Measurements from ENCODE around the gene MRPL50. TPM values are rescaled to one million over a fixed set of nuclear protein-coding genes. Genes with fewer than 3 reads are reported as not detected.

Gene MRPL50
- polyA plus RNA-seq, 1 donor, result 13.3 TPM

DNA sequence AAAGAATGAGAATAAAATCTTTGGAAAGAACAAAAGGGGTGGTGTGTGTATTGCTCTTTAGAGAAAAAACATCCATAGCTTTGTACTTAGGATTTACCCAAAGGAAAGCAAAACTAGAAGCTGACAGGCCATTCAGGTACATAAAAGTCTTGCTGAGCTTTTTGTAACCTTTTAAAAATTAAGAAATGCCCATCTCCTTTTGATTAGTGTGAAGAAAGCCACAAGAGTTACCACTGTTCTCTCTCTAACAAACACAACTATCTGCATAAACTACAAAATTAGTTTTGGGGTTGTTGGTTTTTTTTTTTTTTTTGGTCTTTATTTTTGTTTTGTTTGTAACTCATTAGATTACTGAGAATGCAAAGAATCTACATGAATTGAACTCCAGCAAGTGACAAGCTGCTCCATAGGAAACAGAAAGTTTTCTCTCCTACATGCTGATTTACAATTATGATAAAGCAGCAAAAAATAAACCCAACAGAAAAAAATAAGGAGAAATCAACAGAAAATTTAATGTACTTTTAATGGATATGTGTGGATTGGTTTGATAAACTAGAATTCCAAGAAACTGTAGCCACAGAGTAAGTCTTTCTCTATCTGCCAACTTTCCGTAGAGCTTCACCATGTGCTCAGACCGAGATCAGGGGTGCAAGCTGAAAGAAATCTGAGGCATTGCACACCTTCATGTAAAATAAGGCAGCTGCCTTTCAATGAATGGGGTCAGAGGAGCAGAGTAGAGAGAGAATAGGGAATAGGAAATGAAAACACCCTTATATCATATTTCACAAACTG, 25.9 kb downstream of the MRPL50 start:
- no peak for DNase-seq

DNA sequence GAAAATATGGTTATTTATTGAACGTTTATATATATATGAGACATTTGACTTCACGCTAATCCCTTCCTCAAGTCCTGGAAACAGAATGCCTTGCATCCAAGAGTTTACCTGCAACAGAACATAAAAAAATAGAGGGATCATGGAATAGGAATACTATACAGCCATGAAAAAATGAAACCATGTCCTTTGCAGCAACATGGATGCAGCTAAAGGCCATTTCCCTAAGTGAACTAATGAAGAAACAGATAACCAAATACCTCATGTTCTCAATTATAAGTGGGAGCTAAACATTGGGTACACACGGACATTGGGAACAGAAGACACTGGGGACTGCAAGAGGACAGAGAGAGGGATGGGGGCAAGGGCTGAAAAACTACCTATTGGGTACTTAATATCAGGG, 26.6 kb downstream of the MRPL50 start:
- no peak for DNase-seq

DNA sequence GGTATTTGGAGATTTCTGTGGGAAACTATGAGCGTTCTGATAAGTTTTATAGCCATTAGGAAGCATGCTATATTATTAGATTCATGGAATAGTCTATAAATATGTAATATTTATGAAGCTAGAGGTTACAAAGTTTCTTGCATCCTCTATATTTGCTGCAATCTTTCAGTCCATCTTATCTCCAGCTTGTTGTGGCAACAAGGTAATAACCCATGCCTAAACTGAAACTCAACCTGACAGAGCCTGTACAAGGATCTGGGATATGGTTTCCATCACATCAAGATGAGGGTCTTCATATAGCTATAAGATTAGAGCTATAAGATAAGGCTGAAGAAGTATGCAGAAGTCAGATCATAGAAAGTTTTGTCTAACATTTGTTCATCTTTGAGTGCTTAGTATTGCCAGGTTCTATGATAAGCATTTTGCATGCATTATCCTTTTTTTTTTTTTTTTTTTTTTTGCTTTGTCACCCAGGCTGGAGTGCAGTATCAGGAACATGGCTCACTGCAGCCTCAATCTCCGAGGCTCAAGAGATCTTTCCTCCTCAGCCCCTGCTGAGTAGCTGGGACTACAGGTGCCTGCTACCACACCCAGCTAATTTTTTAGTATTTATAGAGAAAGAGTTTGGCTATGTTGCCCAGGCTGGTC, 28.4 kb downstream of the MRPL50 start:
- no peak for DNase-seq

DNA sequence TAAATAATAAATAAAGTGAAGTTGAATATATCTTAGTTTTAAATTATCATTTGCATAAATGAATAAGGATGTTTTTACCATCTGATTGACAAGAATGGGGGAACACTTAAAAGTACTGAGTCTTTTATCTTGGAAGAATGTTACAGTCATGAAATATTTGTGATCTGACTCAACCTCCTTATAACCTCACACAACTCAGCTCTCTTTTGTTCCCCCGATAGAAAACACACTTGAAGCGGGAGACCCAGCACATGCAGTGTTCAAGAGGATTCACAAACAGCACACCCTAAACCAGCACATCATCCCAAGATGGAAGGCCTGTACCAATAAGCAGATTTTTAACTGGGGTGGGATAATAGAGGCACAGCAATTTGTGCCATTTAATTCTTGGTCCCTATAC, 29.1 kb downstream of the MRPL50 start:
- no peak for DNase-seq

DNA sequence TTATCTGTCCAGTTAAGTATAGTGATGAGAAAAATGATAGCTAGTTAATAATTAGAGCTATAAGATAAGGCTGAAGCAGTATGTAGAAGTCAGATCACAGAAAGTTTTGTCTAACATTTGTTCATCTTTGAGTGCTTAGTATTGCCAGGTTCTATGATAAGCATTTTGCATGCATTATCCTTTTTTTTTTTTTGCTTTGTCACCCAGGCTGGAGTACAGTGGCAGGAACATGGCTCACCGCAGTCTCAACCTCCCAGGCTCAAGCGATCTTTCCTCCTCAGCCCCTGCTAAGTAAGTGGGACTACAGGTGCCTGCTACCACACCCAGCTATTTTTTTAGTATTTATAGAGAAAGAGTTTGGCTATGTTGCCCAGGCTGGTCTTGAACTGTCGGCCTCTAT, 31.1 kb downstream of the MRPL50 start:
- DNase-seq, result no peak

DNA sequence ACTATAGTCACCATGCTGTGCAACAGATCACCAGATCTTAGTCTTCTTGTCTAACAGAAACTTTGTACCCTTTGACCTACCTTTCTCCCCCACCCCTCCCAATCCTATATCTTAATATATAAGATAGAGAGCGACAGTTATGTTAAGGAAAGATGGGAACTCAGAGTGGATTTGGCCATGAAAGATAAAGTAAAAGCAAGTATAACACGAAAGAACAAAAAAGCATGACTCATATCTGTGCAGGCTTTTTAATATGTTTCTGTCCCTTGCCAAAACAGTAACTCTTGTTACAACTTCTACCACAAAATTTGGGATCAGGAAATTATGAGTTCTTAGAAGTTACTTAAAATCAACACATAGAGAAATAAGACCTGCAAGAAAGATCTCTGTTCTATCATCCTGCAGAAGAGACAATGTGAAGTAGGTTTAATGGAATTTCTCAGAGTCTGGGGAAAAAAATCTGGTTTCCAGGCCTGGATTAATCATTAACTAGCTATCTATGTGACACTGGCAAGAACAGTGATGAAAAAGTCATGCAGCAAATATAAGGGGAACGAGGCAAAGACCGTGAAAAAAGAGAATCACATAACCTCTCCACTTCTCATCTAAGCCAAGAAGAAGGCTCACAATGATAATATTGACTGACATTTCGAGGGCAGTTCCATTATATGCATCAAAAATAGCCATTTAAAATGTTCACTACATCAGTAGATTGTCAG, 32.2 kb downstream of the MRPL50 start:
- no peak for DNase-seq

DNA sequence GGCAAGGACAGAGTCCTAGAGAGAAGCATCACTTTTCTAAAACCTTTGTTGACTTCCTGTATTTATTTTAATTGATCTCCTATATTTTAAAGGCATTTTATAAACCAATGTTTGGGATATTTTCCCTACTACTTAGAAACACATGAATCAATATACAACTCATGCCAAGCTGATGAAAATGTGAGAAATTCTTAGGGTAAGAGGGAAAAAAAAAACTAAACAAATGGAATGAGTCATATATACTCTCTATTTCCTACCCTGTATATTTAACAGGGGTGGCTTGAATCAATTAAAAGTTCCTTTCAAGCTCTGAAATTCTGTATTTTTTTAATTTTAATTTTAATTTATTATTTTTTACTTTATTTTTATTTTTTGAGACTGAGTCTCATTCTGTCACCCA, 33.2 kb downstream of the MRPL50 start:
- no peak for DNase-seq

DNA sequence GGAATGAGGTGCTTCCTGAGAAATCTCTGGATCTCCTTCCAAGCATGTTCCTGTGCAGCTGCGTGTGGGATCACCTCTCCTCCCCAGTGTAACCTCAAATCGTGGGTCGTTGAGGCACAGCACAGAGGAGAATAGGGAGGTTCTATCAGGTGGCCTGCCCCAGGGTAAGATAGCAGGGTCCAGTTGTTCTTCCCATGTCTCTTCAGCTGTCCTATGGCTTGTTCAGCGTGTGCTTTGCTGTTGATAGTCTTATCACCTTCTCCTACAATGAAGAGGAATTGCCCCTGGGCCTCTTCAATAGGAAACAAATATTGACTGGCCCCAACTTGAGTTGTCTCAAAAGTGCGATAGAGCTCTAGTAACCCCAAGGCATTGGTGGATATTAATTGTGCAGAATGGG, 36.0 kb downstream of the MRPL50 start:
- DNase-seq, result no peak

DNA sequence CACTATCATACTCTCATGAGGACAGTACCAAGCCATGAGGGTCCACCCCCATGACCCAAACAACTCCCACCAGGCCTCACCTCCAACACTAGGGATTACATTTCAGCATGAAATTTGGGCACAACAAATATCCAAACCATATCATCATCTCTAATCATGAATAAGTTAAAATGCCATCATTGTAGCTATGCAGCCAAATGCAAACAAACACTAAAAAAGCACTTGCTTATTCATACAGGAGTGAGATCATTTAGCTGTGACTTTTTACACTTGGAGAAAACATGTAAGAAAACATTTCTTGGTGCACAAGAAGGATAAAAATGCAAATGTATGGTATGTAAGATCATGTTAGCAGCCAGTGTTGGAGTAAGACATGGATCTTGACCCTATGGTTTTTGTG, 37.8 kb downstream of the MRPL50 start:
- no peak for DNase-seq

DNA sequence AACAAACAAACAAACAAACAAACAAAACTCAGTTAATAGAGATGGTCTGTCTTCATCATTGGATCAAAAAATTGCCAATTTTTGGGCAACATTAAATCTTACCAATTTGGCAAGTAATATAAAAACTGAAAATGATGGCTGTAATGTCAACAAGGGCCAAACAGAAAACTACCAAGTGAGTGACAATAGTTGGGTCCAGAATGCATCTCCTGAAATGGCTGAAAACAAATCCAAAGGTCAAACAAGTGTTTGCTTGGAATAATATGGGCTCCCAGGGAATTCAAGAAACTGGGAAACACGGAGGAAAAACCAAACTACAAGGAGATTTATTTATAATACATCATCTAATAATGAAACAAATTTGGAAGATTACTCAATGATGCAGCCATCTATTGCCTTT, 38.7 kb downstream of the MRPL50 start:
- no peak for DNase-seq

DNA sequence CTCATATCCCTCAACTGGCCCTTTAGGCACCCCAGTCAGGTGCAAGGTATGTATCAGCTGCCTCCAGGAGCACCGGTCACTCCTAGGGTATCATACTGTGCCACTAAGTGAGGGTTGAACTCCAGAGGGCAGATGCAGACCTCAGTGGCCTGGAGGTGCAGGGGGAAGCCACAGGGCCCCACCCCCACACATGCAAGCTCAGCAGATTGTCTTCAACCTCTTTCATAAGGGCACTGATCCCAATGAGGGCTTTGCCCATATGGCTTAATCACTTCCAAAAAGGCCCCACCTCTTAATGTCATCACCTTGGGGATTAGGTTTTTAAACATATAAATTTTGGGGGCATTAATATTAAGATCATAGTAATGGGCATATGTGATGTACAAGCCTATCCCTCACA, 41.8 kb downstream of the MRPL50 start:
- DNase-seq, result no peak

DNA sequence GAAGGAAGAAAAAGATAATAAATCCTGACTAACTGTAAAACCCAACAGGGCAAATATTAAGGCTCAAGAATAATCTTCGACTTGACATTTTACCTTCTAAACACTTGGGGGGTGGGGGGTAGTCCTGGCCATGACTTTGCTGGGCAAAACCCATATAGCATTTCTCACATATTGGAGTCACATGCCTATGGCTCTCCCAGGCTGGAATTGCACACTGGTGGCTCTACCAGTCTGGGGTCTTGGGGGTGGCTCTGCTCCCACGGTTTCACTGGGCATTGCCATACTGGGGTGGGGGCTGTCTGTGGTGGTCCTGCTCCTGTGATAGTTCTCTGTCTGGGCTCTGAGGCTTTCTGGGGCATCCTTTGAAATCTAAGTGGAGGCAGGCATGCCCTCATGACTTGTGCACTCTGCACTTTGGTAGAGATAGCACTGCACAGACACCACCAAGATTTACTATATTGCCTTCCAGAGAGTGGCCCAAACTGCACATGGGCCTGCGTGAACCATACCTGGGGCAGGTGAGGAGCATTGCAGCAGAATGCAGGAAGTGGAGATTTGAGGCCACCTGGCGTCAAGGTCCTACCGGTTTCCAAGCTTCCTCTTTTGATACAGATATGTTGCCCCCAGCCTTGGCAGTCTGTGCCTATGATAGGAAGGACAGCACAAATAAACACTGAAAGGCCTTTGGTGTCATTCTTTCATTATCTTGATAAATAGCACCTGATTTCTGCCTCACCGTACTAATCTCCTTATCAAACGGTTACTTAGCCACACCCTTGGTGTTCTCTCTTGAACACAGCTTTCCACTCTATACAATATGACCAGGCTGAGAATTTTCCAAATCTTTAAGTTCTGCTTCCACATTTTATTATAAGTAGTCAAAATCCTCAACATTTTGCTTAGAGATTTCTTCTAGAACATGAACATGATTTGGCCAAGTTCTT, 43.4 kb downstream of the MRPL50 start:
- DNase-seq, result no peak

DNA sequence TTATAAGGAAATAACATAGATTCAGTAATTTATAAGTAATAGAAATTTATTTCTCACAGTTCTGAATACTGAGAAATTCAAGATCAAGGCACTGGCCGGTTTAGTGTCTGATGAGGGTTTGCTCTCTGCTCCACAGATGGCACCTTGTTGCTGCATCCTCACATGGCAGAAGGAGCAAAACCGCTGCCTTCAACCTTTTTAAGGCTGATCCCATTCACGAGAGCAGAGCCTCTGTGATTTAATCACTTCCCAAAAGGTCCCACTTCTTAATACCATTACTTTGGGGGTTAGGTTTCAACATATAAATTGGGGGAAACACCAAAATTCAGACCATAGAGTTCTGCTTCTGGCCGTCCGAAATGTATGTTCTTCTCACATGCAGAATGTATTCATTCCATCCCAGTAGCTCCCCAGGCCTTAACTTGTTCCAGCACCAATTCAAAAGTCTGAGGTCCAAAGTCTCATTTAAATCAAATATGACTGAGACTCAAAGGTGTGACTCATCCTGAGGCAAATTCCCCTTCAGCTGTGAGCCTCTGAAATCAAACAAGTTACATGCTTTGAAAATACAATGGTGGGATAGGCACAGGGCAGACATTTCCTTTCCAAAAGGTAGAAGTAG, 44.2 kb downstream of the MRPL50 start:
- DNase-seq, result no peak

DNA sequence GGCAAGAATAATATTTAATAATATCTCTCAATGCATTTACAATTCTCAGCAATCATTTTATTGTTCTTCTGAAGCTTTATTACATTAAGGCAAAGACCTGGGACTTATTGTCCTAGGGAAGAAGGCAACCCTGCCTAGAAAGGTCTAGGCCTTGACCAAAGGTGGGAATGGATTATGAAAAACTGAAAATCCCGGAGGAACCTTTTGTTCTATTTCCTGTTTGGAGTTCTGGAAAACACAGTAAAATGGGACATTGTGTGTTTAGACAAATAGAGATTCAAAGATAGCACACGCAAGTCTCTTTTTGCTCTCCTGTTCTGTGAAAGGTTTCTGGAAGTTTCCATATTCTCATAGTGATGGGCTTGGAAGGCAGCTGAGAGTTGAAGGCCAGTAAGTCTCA, 44.7 kb downstream of the MRPL50 start:
- no peak for DNase-seq

DNA sequence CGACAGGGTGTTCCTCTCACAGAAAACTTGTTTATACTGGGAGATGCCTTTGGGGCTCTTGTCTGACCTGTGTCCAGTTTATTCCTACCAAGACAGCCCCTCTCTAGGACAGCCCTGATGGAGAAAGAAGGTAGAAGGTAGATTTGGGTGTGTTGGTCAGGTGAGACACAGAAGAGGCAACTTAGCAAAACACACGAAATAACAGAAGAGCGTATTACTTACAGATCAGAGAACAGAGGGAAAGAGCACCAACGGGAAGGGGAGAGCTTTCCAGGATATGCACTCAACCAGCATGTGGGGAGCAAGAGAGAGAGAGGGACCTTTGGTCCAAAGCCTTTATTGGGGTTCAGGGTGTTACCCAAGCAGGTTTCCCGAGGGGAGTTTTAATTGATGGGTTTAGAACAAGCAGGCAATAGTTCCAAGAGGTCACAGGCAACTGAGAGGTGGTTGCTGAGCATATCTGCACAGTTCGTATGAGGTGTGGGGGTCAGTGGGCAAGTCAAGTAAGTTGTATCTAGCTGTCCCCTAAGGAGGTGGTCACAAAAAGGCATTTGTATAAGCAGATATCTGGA, 45.4 kb downstream of the MRPL50 start:
- DNase-seq, result no peak

DNA sequence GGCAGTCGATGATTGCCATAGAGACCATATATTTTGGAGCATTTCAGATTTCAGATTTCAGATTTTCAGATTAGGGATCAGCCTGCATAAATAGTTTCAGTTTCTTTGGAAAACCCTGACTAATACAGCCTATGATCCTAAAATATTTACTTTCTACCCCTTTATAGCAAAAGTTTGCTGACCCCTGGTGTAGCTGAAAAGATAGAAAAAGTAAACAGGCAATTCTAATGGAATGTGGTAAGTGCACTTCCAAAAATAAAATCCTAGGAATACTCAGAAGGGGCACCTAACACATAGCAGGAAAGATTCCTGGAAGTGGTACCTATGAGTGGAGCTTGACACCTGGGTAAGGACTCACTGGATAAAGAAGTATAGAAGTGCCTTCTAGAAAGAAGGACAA, 48.1 kb downstream of the MRPL50 start:
- no peak for DNase-seq

DNA sequence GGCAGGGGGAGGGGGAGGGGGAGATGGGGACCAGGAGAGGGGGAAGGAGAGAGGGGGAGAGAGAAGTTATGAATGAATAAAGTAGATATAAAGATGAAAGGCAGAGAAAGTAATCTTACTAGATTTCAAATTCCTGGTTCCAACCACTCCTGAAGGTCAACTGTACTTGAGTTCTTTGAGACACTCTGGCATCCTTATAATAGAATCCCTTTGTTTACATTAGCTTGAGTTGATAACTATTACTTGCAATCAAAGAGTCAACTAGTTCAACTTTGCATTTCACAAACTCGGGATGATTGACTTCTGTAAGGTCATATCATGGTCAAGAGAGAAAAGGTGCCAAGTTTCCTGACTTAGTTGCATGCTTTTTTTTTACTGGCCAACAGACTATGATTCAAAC, 55.8 kb downstream of the MRPL50 start:
- no peak for DNase-seq

DNA sequence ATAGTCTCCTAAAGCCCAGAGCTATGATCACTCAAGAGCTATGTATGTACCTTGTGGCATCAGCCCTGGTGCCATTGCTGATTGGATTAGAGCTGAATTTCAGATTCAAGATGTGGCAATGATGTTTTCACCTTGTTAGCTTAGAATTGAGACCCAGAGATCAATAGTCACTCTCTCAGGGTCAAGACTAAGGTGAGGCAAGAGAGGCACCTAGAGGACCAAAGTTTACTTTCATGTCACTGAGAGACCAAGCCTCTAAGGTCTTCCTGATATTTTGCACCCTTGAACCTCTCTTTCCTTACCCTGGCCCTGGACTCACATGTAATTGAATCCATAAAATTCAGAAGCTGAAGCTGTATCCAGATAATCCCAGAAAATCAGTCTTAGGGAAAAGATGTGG, 56.5 kb downstream of the MRPL50 start:
- no peak for DNase-seq
